H1 (cell line): ENCODE data around the gene ZNF789. TPM values are rescaled to one million over a fixed set of nuclear protein-coding genes. Genes with fewer than 3 reads are reported as not detected.

Experiments
- CTCF ChIA-PET: fragments of 300-600 bp; sonication (Branson Sonifier 250); formaldehyde crosslinking; loops from one replicate; lab custom pipeline; 2021; ENCODE audit not compliant: partially characterized antibody; lab: Charles Lee
- POLR2A ChIA-PET: fragments of 300-600 bp; sonication (Branson Sonifier 250); formaldehyde crosslinking; loops from one replicate; lab custom pipeline; 2021; ENCODE audit warnings: inconsistent platforms; ENCODE audit not compliant: partially characterized antibody; lab: Charles Lee
- DNase-seq, 2 experiments: peaks; one replicate each; pipeline versions ENCODE4 v3.0.0 to v3.0.0-alpha.2; 2010 to 2022; ENCODE audit warnings: low spot score in 2 of 2, low read depth in 1 of 2, mixed read lengths in 1 of 2
- FAIRE-seq: peaks from 2 replicates; lab custom pipeline; 2011; peaks lifted over from hg19 to GRCh38; lab: Jason Lieb, UNC
- H2AFZ ChIP-seq: 2 replicates; pipeline ENCODE4 v1.8.1; 2012; ENCODE audit warnings: low read length, inconsistent platforms
- H2AK5ac ChIP-seq: 2 replicates; pipeline ENCODE4 v1.6.1; 2013; ENCODE audit warnings: low read depth, low read length
- H2BK120ac ChIP-seq: replicated peaks from 2 replicates; pipeline ENCODE3; 2013; ENCODE audit warnings: low read depth, low read length, inconsistent platforms
- H2BK12ac ChIP-seq: 2 replicates; pipeline ENCODE4 v1.6.1; 2013; ENCODE audit warnings: low read depth, low read length
- H2BK15ac ChIP-seq: 2 replicates; pipeline ENCODE4 v1.6.1; 2013; ENCODE audit warnings: low read length
- H2BK20ac ChIP-seq: 2 replicates; pipeline ENCODE4 v1.6.1; 2013; ENCODE audit warnings: low read length
- H2BK5ac ChIP-seq: 2 replicates; pipeline ENCODE4 v1.6.1; 2013; ENCODE audit warnings: low read depth, low read length
- H3K14ac ChIP-seq: 2 replicates; pipeline ENCODE4 v1.6.1; 2013; ENCODE audit warnings: inconsistent platforms; ENCODE audit not compliant: insufficient read length
- H3K18ac ChIP-seq: 2 replicates; pipeline ENCODE4 v1.6.1; 2013; ENCODE audit warnings: low read length; ENCODE audit errors: extremely low read depth
- H3K23ac ChIP-seq: 2 replicates; pipeline ENCODE4 v1.6.1; 2013; ENCODE audit warnings: inconsistent platforms; ENCODE audit not compliant: insufficient read length
- H3K23me2 ChIP-seq: 2 replicates; pipeline ENCODE4 v1.6.1; 2013; ENCODE audit warnings: low read depth, low read length
- H3K27ac ChIP-seq: 2 replicates; pipeline ENCODE4 v1.6.1; 2011; ENCODE audit warnings: low read depth, low read length, inconsistent platforms
- H3K27me3 ChIP-seq, 4 experiments: replicated peaks in 1 of 4; 1 replicate in 1 of 4; 2 replicates in 3 of 4; pipeline versions ENCODE4 v1.6.1 to v1.8.1; 2011 to 2013; ENCODE audit warnings: low read length in 3 of 4, mild to moderate bottlenecking in 3 of 4, inconsistent platforms in 2 of 4, mixed read lengths in 2 of 4, moderate library complexity in 1 of 4; ENCODE audit not compliant: control insufficient read depth in 3 of 4, insufficient read depth in 3 of 4; ENCODE audit errors: extremely low read depth in 1 of 4
- H3K36me3 ChIP-seq, 4 experiments: 2 replicates each; pipeline versions ENCODE4 v1.6.1 to v1.8.1; 2011 to 2013; ENCODE audit warnings: mild to moderate bottlenecking in 4 of 4, low read length in 3 of 4, moderate library complexity in 2 of 4, control low read depth in 1 of 4, inconsistent platforms in 1 of 4; ENCODE audit not compliant: insufficient read depth in 4 of 4, control insufficient read depth in 2 of 4
- H3K4ac ChIP-seq: replicated peaks from 2 replicates; pipeline ENCODE3; 2013; ENCODE audit warnings: low read length, low read depth, mixed read lengths, inconsistent platforms; ENCODE audit not compliant: insufficient read length
- H3K4me1 ChIP-seq, 4 experiments: replicated peaks in 1 of 4; 1 replicate in 1 of 4; 2 replicates in 3 of 4; pipeline versions ENCODE4 v1.6.1 to v1.8.1; 2011 to 2013; ENCODE audit warnings: low read length in 3 of 4, inconsistent platforms in 2 of 4, mixed read lengths in 1 of 4; ENCODE audit not compliant: insufficient read depth in 4 of 4, control insufficient read depth in 3 of 4
- H3K4me2 ChIP-seq, 2 experiments: 2 replicates each; pipeline versions ENCODE4 v1.6.1 to v1.8.1; 2011 to 2013; ENCODE audit warnings: low read depth in 2 of 2, low read length in 2 of 2, control low read depth in 1 of 2, inconsistent platforms in 1 of 2, mild to moderate bottlenecking in 1 of 2; ENCODE audit not compliant: insufficient read depth in 1 of 2
- H3K4me3 ChIP-seq, 4 experiments: fragments of 200-600, 300-600 bp in 1 of 4; sonication (generic), shearing (Covaris generic), sonication (Bioruptor Twin) in 1 of 4; 2 replicates each; pipeline versions ENCODE4 v1.5.1 to v1.8.1; 2011 to 2016; ENCODE audit warnings: low read length in 4 of 4, low read depth in 3 of 4, control low read depth in 2 of 4, inconsistent platforms in 2 of 4, mild to moderate bottlenecking in 2 of 4, mixed read lengths in 1 of 4, moderate library complexity in 1 of 4; ENCODE audit not compliant: insufficient read depth in 2 of 4; ENCODE audit errors: extremely low read depth in 1 of 4
- H3K56ac ChIP-seq: replicated peaks from 2 replicates; pipeline ENCODE3; 2013; ENCODE audit warnings: low read depth, mild to moderate bottlenecking, mixed read lengths, low read length, inconsistent platforms; ENCODE audit not compliant: insufficient read length
- H3K79me1 ChIP-seq: 2 replicates; pipeline ENCODE4 v1.6.1; 2013; ENCODE audit warnings: low read depth, low read length, control low read depth
- H3K79me2 ChIP-seq, 2 experiments: 2 replicates each; pipeline versions ENCODE4 v1.6.1 to v1.8.1; 2012 to 2013; ENCODE audit warnings: low read length in 2 of 2, mild to moderate bottlenecking in 2 of 2, inconsistent platforms in 1 of 2; ENCODE audit not compliant: insufficient read depth in 2 of 2, control insufficient read depth in 1 of 2
- H3K9ac ChIP-seq, 4 experiments: replicated peaks in 1 of 4; 1 replicate in 1 of 4; 2 replicates in 3 of 4; pipeline versions ENCODE4 v1.6.1 to v1.8.1; 2011 to 2013; ENCODE audit warnings: low read depth in 3 of 4, low read length in 3 of 4, control low read depth in 2 of 4, mild to moderate bottlenecking in 2 of 4, moderate library complexity in 2 of 4, inconsistent platforms in 1 of 4; ENCODE audit errors: extremely low read depth in 1 of 4
- H3K9me3 ChIP-seq, 2 experiments: 2 replicates each; pipeline versions ENCODE4 v1.6.1 to v1.8.1; 2012 to 2013; ENCODE audit warnings: mild to moderate bottlenecking in 2 of 2, moderate library complexity in 2 of 2, control low read depth in 1 of 2, inconsistent platforms in 1 of 2, low read depth in 1 of 2, low read length in 1 of 2, mixed read lengths in 1 of 2; ENCODE audit not compliant: insufficient read depth in 2 of 2
- H4K20me1 ChIP-seq, 2 experiments: replicated peaks in 1 of 2; 2 replicates each; pipeline versions ENCODE3 to v1.8.1; 2011 to 2013; ENCODE audit warnings: inconsistent platforms in 2 of 2, low read length in 2 of 2, mild to moderate bottlenecking in 1 of 2; ENCODE audit not compliant: insufficient read depth in 2 of 2, control insufficient read depth in 1 of 2
- H4K5ac ChIP-seq: 2 replicates; pipeline ENCODE4 v1.6.1; 2013; ENCODE audit warnings: low read length, low read depth, mixed read lengths, inconsistent platforms; ENCODE audit not compliant: insufficient read length
- H4K8ac ChIP-seq: 2 replicates; pipeline ENCODE4 v1.8.0; 2013; ENCODE audit warnings: mild to moderate bottlenecking, moderate library complexity, low read length, inconsistent platforms; ENCODE audit not compliant: insufficient read depth; ENCODE audit errors: extremely low read depth
- H4K91ac ChIP-seq: replicated peaks from 2 replicates; pipeline ENCODE3; 2013; ENCODE audit warnings: low read length, mixed read lengths, inconsistent platforms; ENCODE audit not compliant: insufficient read length
- ATF3 ChIP-seq: IDR thresholded peaks from 2 replicates; pipeline ENCODE4 v1.6.1; 2011; ENCODE audit warnings: low read depth, mild to moderate bottlenecking, low read length; ENCODE audit not compliant: insufficient read depth
- E2F6 ChIP-seq: IDR thresholded peaks from 2 replicates; pipeline ENCODE4 v1.6.1; 2012; ENCODE audit warnings: inconsistent platforms
- EGR1 ChIP-seq: IDR thresholded peaks from 2 replicates; pipeline ENCODE4 v1.6.1; 2011; ENCODE audit warnings: low read depth, low read length, borderline replicate concordance
- NANOG ChIP-seq: IDR thresholded peaks from 2 replicates; pipeline ENCODE4 v1.6.1; 2011; ENCODE audit warnings: low read length, low read depth, mild to moderate bottlenecking, inconsistent platforms; ENCODE audit not compliant: insufficient read depth, poor library complexity, severe bottlenecking
- RFX5 ChIP-seq: IDR thresholded peaks from 2 replicates; pipeline ENCODE4 v1.6.1; 2011; ENCODE audit warnings: low read depth, low read length, improper control_type of control experiment, borderline replicate concordance
- SIN3A ChIP-seq, 2 experiments: IDR thresholded peaks in 1 of 2; conservative IDR thresholded peaks in 1 of 2; 2 replicates each; pipeline ENCODE4 v1.6.1; 2011 to 2012; ENCODE audit warnings: low read length in 2 of 2, improper control_type of control experiment in 1 of 2, low read depth in 1 of 2, mild to moderate bottlenecking in 1 of 2
- SIRT6 ChIP-seq: IDR thresholded peaks from one replicate; pipeline ENCODE4 v1.7.1; 2012; ENCODE audit warnings: low read length, inconsistent platforms
- SIX5 ChIP-seq: IDR thresholded peaks from 2 replicates; pipeline ENCODE4 v1.6.1; 2011; ENCODE audit warnings: mild to moderate bottlenecking, low read depth, low read length
- SRF ChIP-seq: IDR thresholded peaks from 2 replicates; pipeline ENCODE4 v1.6.1; 2011; ENCODE audit warnings: mild to moderate bottlenecking, low read depth, low read length, moderate library complexity
- TBP ChIP-seq: IDR thresholded peaks from 2 replicates; pipeline ENCODE4 v1.6.1; 2011; ENCODE audit warnings: low read depth, low read length, improper control_type of control experiment
- ZNF274 ChIP-seq: IDR thresholded peaks from 2 replicates; pipeline ENCODE4 v1.7.0; 2012; ENCODE audit warnings: low read length, borderline replicate concordance; ENCODE audit errors: extremely low read depth
- WGBS, 2 experiments: shearing (Covaris generic) in 1 of 2; methylation state at CpG; one replicate each; pipeline versions ENCODE4 v1.1.6 to v1.1.7; 2013 to 2015; ENCODE audit warnings: low lambda C conversion rate in 2 of 2, mixed read lengths in 2 of 2, inconsistent platforms in 1 of 2, low coverage in 1 of 2, missing lambda C conversion rate in 1 of 2; ENCODE audit not compliant: insufficient replicate concordance in 2 of 2, insufficient coverage in 1 of 2, insufficient read length in 1 of 2; ENCODE audit errors: extremely low coverage in 1 of 2, missing lambda C conversion rate in 1 of 2; 5-methylcytosine and 5-hydroxymethylcytosine counted together
- polyA plus RNA-seq, 7 experiments: library from polyadenylated mRNA; depleted of rRNA in 3 of 7; stranded (reverse) in 5 of 7; unstranded in 2 of 7; fragments of >200 nt in 5 of 7; fragments of 200-250 nt in 2 of 7; gene quantifications; 1 replicate in 5 of 7; 2 replicates in 1 of 7; 4 replicates in 1 of 7; pipeline versions ENCODE4 v1.2.1 to v1.2.3, GENCODE V29; 2011 to 2013; ENCODE audit warnings: missing spikeins in 2 of 7, mixed read lengths in 2 of 7
- total RNA-seq: library from RNA; stranded (reverse); fragmentation: NEBNext Ultra II Directional; extraction: Animal tissue kit (Norgen Biotek cat#: 25700); gene quantifications from 2 replicates; pipeline ENCODE4 v1.2.1, GENCODE V29; 2021

Gene ZNF789
- total and polyA plus RNA-seq, 2 of the 8 experiments (the other 6 are each of a cell fraction or from before 2014, with no cell fraction given): 11.4 to 12.5 TPM

GRCh38 chr7:99485094-99485493 is 12.4 kb downstream of the ZNF789 start:
- Histone ChIP-seq H2BK15ac (no peak overlapping the region), H2BK12ac (no peak overlapping the region), H2AFZ (no peak overlapping the region), H3K27me3 (no peaks in the 10 kb centered on the region), H3K23me2 (no peaks in the 10 kb centered on the region), H3K18ac (no peak overlapping the region), H3K23ac (no peak overlapping the region), H3K27ac (no peak overlapping the region), H3K79me1 (no peaks in the 10 kb centered on the region), H4K91ac (no peak overlapping the region), H3K4ac (no peak overlapping the region), H3K4me3 (no peak overlapping the region), H3K9ac (no peak overlapping the region), H3K56ac (no peak overlapping the region), H3K36me3 (peaks cover 0 to 14% (median 4%) of the 10 kb centered on the region in 4 experiments; a peak in 5 of 8 replicates), H4K5ac (no peak overlapping the region), H3K79me2 (no peaks in the 10 kb centered on the region), H2AK5ac (no peak overlapping the region), H3K4me1 (no peaks in the 10 kb centered on the region), H3K4me2 (no peak overlapping the region), H4K20me1 (peaks cover 1 to 2% of the 10 kb centered on the region in 2 experiments), H3K9me3 (no peaks in the 10 kb centered on the region), H4K8ac (no peak overlapping the region), H3K14ac (no peak overlapping the region), H2BK20ac (no peak overlapping the region), H2BK120ac (no peak overlapping the region), H2BK5ac (no peak overlapping the region)
- FAIRE-seq (no peak), DNase-seq (no peak)
- WGBS, 2 experiments: 88% methylated on average over 5 of the region's 5 CpGs; no CpG with 5 or more reads in 1 of the 2 experiments
- no peak for TF ChIP-seq RFX5
- TF ChIP-seq ATF3: no peak
- no peak for TF ChIP-seq ZNF274
- TF ChIP-seq E2F6: no peak
- no peak for TF ChIP-seq SIX5
- TF ChIP-seq NANOG: no peak
- no peak for TF ChIP-seq EGR1
- no peak for TF ChIP-seq TBP
- TF ChIP-seq SIRT6: no peak
- no peak for TF ChIP-seq SRF
- TF ChIP-seq SIN3A (conservative IDR thresholded peaks at IDR 0.05 in 1 of 2, IDR thresholded peaks at IDR 0.05 in 1 of 2; ENCODE audit: low read depth in 1 of 2, low read length in 2 of 2): no peak
- POLR2A ChIA-PET: interaction anchor here (0.6 to 0.7 kb wide), 2 partner anchors 9 to 10 kb away, joined by 3 read pairs; no protein-coding TSS in a partner anchor
- CTCF ChIA-PET: no interaction called here
